COLO668 (cell line): ENCODE results near the gene PROK2.

ENCODE experiments used
- DNase-seq: peaks from one replicate; lab custom pipeline; 2025; ENCODE audit not compliant: unreplicated experiment; lab: John Stamatoyannopoulos, UW

PROK2 gene

GRCh38 chr3:71784914-71785531 lies at the start of gene PROK2:
TSS of gene PROK2 (minus strand) at chr3:71785148. CDS start at chr3:71785052, 96 bp downstream.
- peak; percentile 62 for DNase-seq

- no peak for DNase-seq
Observed at GRCh38 chr3:71831599-71831998, 46.7 kb upstream of the PROK2 start.

GRCh38 chr3:71825551-71826283 lies 40.8 kb upstream of the PROK2 start:
- DNase-seq, result no peak

GRCh38 chr3:71821116-71821515 lies 36.2 kb upstream of the PROK2 start:
- DNase-seq, result no peak

GRCh38 chr3:71817262-71817661 lies 32.3 kb upstream of the PROK2 start:
- DNase-seq, result no peak

- DNase-seq, result no peak
Observed at GRCh38 chr3:71816767-71817156, 31.8 kb upstream of the PROK2 start.

- no peak for DNase-seq
Observed at GRCh38 chr3:71815340-71816067, 30.6 kb upstream of the PROK2 start.

- no peak for DNase-seq
Observed at GRCh38 chr3:71813704-71814103, 28.8 kb upstream of the PROK2 start.

- no peak for DNase-seq
Observed at GRCh38 chr3:71813073-71813472, 28.1 kb upstream of the PROK2 start.

- no peak for DNase-seq
Observed at GRCh38 chr3:71810056-71810455, 25.1 kb upstream of the PROK2 start.

GRCh38 chr3:71809321-71810026 lies 24.5 kb upstream of the PROK2 start:
- no peak for DNase-seq

- no peak for DNase-seq
Observed at GRCh38 chr3:71806736-71807135, 21.8 kb upstream of the PROK2 start.

GRCh38 chr3:71805691-71806090 lies 20.7 kb upstream of the PROK2 start:
- no peak for DNase-seq

GRCh38 chr3:71805199-71805598 lies 20.3 kb upstream of the PROK2 start:
- no peak for DNase-seq

- no peak for DNase-seq
Observed at GRCh38 chr3:71803248-71803647, 18.3 kb upstream of the PROK2 start.

- no peak for DNase-seq
Observed at GRCh38 chr3:71801986-71802385, 17.0 kb upstream of the PROK2 start.

- DNase-seq, result no peak
Observed at GRCh38 chr3:71800023-71800422, 15.1 kb upstream of the PROK2 start.

- DNase-seq, result no peak
Observed at GRCh38 chr3:71797455-71797854, 12.5 kb upstream of the PROK2 start.

- DNase-seq, result no peak
Observed at GRCh38 chr3:71796290-71796689, 11.3 kb upstream of the PROK2 start.

- no peak for DNase-seq
Observed at GRCh38 chr3:71791634-71792033, 6.7 kb upstream of the PROK2 start.

GRCh38 chr3:71789922-71790321 lies 5.0 kb upstream of the PROK2 start:
- no peak for DNase-seq
